Placental pericyte (primary cell): ENCODE results near the gene AP3M1. TPM values are rescaled to one million over a fixed set of nuclear protein-coding genes. Genes with fewer than 3 reads are reported as not detected.

Experiments
- total RNA-seq: library from RNA; depleted of rRNA; stranded (reverse); fragments of >200 nt; gene quantifications from 2 replicates; pipeline ENCODE4 v1.2.3, GENCODE V29; 2012

Gene AP3M1, protein sequence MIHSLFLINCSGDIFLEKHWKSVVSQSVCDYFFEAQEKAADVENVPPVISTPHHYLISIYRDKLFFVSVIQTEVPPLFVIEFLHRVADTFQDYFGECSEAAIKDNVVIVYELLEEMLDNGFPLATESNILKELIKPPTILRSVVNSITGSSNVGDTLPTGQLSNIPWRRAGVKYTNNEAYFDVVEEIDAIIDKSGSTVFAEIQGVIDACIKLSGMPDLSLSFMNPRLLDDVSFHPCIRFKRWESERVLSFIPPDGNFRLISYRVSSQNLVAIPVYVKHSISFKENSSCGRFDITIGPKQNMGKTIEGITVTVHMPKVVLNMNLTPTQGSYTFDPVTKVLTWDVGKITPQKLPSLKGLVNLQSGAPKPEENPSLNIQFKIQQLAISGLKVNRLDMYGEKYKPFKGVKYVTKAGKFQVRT
- 43.3 and 51.4 TPM in 2 replicates for total RNA-seq

GRCh38 chr10:74150204-74150989 is at the start of gene AP3M1:
TSS of gene AP3M1 (minus strand) at chr10:74150828. CDS start at chr10:74138379, 12,449 bp downstream.

DNA sequence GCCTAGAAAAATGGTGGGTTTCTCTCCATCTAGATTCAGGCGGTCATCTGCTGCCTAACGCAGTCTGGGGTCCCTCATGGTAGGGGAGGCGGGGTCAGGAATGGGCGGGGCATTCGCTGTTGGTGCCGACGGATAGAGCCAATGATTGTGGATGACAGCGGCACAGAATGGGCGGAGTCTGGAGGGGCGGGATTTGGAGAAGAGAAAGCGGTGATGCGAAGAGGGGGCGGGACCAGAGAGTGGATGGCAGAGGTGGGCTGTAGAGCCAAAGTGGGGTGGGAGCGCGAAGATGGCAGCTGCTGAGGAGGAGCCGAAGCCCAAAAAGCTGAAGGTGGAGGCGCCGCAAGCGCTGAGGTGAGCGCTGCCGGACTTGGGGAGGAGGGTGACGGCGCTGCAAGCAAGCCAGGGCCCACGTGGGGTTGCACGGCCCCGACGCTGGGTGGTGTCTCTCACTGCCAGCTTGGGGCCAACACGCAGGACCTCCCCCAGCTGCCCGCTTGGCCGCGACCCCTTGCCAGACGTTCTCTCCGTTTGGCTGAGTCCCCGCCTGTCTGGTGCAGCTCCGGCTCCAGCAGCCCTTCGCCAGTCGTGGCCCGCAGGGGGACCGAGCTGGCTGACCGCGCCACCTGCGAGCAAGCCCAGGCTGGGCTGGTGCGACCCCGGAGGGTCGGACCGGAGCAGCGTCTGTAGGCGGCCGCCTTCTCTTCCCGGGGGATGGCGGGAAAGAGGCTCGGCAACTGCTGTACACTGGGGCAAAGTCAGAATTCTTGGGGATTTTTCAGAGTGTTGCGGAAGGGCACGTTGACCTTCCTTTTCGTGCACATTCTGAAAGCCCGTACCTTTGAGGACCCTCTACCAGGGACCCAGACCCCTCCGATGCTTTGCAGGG is 606 bp upstream of the AP3M1 start, which contains the start of gene ADK:
Gene ADK, plus strand, starts transcription at position 232 of the 889 bp plus-strand sequence. Its CDS starts 58 bp downstream, at position 290.

Other genes starting within 250 kb of the AP3M1 start
- 278 and 1,436 TPM in 2 replicates for gene PLAU, start 239.7 kb downstream of the AP3M1 start, total RNA-seq
- 255 and 432 TPM in 2 replicates for gene VCL, start 152.7 kb downstream of the AP3M1 start, total RNA-seq
- gene ADK, start 393 bp upstream of the AP3M1 start, total RNA-seq, result 21.4 and 43.5 TPM in 2 replicates